DMS 273 (cell line): ENCODE measurements around the gene TMEM141.

Experiments
- DNase-seq: peaks from one replicate; lab custom pipeline; 2025; ENCODE audit not compliant: unreplicated experiment; lab: John Stamatoyannopoulos, UW

TMEM141 gene

DNA sequence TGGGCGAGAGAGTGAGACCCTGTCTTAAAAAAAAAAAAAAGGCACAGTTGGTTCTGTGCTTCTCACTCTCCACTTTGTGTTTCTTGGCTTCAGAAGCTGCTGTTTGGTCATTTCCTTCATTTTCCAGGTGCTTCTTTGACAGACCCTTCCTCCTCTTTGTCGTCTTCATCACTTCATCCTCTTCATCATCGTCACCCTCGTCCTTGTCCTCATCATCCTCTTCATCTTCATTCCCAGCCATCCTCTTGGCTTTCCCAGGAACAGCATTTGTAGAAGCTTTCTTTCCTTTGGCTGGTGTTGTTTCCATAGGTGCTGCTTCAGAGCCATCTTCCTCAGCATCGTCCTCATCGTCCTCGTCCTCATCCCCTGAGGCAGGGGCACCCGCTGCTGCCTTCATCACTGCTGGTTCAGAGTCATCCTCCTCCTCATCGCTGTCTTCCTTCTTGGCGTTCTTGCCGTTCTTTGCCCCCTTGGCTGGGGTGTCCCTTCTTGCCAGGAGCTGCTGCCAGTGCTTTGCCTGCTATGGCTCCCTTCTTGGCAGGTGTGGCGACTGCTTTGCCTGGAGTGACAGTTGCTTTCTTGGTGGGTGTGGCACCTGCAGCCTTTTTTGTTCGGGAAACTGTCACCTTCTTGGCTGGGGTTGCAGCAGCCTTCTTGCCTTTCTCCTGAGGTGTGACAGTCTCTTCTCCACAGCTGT is 23.7 kb downstream of the TMEM141 start:
- no peak for DNase-seq

DNA sequence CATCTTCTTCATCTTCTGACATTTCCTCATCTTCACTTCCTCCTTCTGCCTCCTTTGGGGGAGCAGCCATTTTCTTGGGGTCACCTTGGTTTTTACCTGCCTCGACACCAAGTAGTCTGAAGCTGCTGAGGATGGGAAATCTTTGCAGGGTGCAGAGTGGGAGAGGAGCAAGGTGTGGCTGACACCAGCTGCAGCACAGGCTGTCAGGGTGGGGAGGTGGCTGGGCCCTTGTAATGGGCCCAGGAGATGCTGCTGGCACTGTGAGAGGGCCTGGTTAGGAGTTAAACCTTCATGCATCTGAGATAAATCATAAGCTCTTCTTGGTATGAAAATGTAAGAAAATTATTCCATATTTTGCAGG is 24.3 kb downstream of the TMEM141 start:
- no peak for DNase-seq

DNA sequence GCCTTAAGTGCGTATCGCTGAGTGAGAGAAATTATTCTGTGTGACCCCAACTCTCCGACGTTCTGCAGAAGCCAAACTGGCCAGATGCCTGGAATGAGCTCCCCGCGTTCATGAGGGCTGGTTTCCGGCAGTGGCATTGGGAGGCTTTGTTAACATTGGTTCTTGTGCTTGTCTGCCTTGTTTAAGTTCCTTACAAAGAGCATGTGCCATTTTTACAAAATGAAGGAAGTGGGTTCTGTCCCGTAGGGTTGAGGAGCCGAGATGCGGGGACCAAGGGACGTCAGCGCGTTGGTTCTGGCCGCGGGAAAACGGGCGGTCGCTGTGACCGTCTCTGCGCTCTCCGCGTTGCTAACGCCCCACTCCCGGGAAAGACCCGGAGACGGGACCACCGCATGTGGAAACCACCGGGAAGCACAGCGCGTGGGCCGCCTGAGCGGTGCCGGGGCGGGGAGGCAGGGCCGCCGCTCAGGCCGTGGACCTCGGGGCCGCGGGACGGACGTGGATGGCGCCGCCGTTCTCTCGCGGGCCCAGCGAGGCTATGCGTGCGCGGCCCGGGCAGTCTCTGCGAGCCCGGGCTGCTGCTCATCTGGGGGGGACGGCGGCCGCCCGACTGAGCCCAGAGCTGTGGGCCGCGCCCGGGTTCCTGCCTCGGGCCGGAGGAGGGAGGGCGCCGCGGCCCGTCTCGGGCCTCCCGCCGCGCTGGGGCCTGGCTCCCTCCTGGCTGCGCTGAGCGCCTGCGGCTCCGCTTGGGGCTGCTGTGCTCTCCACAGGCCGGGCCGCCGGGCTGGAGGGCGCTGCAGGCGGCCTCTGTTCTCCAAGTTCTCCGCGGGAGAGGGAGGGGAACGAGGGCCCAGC is 30.1 kb downstream of the TMEM141 start:
- DNase-seq, result no peak

DNA sequence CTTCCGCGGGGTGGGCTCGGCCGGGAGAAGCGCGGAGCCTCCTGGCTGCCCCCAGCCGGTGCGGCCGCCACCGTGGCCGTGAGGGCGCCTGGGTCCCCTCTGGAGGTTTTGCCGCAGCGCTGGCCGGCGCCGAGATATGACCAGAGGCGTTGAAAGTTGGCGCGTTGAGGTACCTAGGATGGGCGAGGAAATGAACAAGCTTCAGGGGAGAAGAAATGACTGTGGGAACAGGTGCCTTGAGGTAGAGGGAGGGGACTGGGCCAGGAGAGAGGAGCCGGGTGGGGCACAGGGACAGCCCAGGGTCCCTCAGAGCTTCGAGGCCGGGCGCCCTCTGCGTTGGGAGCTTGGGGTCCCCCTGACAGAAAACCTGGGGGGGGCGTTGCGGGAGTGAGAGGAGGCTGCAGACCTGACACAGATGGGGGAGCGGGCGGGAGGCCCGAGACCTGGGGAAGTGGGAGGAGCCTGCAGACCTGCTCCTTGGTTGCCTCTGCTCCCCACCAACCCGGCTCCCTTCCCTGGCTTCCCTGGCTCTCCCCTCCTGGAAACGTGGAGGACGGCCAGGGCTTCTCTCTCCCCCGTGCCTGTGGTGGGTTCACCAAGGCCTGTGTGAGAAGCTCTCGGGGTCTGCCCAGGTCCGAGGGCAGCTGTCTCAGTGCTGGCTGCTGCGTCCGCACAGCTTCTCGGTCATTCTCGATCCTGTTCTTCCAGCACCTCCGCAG is 30.8 kb downstream of the TMEM141 start:
- no peak for DNase-seq

DNA sequence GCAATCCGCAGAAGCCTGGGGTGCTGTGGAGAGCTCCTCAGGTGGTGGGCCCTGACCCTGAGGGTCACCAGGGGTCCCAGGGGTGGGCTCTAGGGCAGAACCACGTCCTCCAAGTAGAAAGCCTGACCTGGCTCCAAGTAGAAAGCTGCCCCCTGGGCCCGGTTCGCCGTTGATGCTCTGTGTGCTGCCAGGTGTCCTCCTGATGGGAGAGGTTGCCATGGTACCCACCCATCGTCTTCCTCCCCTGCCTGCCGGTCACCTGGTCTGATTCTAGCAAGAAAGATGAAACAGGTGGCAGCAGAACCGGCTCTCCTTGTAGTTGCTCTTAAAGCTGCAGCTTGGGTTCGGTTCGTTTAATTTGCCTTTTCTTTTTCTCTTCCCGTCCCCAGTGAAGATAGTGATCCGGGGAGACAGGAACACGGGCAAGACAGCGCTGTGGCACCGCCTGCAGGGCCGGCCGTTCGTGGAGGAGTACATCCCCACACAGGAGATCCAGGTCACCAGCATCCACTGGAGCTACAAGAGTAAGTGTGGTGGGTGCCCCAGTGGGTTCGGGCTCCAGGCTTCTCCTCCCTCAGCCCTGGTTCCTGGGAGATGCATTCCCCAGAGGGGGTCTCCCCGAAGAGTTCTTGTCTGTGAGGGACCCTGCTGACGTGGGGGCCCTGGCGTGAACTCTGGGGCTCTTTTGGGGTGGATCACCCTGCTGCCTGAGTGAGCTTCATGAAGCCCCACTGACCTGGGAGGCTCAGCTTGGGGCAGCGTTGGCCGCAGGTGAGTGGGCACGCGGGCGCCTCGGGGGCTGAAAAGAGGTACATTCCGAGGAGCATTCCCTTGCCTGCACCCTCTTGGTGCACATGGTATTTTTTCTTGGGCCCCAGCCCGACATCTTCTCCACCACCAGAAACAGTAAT is 32.2 kb downstream of the TMEM141 start:
- no peak for DNase-seq

DNA sequence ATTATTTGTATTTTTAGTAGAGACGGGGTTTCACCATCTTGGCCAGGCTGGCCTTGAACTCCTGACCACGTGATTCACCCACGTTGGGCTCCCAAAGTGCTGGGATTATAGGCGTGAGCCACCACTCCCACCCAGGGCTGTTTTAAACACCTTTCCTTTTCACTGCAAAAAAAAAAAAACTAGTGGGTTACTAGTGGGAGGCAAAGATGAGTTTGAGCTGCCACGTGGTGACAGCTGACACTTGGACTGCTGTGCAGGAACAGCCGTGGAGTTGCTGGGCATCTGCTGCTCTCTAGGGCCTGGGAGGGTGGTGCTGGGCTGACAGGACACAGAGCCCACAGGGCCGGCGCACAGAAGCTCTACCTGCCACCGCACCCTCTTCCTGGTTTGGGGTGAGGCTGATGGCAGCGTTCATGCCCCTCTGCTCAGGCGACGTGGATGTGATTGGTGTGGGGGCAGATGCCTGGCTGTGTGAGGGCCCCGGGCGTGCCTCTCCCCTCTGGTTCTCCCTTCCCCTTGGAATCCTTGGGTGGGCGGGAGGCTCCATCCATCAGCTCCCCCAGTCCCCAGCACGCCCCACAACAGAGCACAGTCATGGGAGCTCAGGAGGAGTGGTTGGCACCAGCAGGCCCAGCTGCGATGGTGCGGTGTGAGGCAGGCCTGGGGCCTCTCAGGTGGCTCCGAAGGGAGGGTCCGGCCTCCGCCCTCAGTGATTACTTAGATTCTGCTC is 33.5 kb downstream of the TMEM141 start:
- DNase-seq, result no peak

DNA sequence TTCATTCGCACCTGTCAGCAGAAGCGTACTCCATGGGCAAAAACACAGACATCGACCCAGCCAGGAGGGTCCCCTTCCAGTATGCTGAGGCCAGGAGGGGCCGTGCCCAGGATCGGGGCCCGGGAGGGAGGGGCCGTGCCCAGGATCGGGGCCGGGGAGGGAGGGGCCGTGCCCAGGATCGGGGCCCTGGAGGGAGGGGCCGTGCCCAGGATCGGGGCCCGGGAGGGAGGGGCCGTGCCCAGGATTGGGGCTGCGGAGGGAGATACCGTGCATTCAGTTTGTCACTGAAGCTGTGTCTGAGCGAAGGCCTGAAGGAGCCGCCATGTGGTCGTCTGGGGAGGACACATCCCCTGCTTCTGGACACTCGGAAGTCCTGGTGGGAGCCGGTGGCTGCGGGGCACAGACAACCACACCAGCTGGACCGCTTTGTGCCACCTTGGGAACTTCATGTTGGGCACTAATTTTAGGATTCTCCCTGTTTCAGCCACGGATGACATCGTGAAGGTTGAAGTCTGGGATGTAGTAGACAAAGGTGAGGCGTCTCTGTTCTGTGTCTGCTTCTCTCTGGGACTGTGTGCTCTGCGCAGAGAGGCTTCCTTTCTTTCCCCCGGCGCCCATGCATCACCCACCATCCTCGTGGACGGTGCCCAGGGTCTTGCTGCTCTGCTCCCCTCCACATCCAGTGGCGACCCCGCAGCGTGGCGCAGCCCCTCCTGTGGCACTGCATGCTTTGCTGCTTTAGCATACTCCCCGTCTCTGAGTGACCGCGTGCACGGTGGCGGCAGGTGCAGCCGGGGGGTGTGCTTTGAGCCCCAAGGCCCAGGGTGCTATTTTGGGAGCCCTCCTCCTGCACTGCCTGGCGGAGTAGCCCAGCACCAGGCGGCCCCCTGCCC is 34.4 kb downstream of the TMEM141 start:
- DNase-seq, result no peak

DNA sequence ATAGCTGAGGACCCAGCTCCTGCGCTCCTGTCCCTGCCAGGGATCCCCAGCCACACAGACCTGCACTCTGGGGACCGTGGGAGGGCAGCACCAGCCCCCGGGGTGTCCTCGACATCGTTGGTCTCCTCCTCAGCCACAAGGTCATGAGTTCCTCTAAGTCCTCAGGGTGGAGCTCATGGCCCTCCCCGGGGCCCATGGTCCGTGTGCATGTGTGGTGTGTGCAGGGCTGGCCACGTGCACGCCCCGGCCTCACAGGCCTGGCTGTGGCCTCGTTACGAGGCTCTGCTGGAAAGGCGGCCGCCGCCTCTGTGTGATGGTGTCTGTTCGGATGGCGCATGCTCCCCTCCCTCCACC is 35.0 kb downstream of the TMEM141 start:
- DNase-seq, result no peak

DNA sequence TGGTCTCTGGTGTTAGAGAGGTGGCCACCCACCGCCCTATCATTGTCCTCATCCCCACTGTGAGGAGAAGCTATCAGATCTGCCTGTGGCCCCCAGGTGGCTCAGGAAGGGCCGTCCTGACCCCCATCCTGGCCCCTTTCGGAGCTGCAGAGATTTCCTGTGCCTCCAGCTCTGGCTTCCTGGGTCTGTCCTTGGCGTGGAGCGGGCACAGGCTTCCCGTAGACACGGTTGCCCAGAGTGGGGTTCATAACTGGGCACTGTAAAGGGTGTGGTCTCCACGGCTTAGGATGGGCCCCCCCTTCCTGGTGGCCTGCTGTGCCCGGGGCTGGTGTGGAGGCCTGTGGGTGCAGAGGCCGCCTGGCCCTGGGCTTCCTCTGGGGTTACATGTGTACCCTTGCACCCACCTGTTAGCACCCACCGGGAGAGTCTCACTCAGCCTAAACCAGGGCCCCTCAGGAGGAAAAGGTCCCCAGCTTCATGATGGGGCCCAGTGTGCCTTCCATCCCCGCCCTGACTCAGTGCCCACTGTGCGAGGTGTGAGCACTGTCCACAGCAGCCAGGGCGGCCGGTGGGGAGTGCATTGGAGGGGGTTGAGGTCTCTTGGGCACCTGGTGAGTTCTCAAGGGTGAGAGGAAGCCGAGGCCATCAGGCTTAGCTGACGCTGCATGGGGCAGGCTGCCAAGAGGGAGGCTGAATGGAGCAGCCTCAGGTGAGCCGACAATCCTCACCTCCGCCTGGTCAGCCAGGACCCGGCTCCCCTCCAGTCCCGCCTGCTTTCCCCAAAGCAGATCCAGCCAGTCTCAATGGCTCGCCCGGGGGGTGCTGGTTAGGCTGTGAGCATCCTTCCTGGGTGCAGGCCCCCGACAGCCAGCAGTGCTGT is 35.8 kb downstream of the TMEM141 start:
- DNase-seq, result no peak

DNA sequence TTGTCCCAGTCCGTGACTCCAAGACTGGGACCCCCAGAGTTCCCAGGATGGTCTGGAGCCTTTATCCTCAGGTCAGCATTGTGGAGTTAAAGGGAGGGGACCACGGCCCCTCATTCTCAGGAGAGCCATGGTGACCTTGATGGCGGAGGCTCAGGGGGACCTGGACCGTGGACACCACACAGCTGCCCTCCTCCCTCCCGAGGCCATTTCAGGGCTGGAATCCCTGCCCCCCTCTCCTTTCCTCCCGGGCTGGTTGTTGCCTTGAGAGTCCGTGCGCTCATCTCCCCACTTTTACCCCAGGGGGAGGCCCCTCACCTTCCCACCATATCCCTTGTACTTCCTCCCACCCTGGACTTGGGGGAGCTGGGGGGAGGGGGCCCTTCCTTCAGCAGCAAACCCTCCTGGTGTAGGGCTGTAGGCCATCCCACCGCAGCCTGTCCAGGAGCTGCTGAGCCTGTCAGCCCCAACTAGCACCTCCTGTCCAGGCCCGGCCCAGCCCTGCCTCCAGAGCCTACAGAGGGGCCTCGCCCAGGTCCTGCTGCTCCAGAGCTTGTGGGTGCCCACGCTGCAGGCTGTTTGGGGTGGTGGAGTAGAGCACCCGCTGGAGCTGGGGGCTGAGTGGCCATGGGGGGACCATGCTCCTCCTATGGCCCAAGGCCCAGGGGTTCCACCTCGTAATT is 36.8 kb downstream of the TMEM141 start:
- DNase-seq, result no peak

DNA sequence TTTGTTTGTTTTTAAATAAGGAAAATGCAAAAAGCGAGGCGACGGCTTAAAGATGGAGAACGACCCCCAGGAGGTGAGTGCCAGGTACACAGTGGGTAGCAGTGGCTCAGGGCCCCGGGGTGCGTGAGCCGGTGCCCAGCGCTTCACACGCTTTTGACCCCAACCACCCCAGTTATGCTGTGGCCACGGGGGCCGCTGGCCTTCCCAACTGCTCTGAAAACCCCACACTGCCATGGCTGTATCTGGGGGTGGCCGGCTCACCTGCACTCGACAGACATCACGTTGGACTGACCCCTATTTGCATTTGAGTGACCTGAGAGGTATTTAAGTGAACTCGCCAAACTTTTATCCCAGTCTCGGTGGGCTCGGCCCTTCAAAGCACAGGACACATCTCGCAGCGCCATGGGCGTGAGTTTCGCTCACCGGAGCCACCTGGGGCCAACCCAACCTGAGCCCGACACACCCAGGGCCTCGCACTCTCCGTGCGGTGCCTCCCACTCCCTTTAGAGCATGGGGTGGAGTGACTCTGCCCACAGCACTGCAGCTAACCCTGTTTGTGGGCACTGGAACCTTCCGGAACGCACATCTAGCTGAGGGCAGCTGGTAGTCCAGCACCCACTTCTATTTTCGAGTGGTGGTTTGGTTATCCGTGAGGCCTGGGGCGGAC is 37.5 kb downstream of the TMEM141 start:
- no peak for DNase-seq

DNA sequence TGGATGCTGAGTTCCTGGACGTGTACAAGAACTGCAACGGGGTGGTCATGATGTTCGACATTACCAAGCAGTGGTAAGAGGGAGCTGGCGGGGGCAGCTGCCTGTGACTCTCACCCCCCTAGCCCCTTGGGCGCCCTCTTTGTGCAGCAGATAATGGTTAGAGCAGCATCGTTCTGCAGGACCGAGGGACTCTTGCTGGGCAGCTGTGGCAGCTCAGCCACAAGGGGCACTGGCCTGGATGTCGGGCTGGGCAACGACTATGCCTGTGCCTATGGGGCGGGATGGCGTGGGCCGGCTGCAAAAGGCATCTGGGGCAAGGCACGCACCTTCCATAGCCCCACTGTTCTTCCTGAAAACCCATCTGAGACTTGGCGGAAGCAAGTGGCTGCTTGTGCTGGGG is 38.3 kb downstream of the TMEM141 start:
- DNase-seq, result no peak

DNA sequence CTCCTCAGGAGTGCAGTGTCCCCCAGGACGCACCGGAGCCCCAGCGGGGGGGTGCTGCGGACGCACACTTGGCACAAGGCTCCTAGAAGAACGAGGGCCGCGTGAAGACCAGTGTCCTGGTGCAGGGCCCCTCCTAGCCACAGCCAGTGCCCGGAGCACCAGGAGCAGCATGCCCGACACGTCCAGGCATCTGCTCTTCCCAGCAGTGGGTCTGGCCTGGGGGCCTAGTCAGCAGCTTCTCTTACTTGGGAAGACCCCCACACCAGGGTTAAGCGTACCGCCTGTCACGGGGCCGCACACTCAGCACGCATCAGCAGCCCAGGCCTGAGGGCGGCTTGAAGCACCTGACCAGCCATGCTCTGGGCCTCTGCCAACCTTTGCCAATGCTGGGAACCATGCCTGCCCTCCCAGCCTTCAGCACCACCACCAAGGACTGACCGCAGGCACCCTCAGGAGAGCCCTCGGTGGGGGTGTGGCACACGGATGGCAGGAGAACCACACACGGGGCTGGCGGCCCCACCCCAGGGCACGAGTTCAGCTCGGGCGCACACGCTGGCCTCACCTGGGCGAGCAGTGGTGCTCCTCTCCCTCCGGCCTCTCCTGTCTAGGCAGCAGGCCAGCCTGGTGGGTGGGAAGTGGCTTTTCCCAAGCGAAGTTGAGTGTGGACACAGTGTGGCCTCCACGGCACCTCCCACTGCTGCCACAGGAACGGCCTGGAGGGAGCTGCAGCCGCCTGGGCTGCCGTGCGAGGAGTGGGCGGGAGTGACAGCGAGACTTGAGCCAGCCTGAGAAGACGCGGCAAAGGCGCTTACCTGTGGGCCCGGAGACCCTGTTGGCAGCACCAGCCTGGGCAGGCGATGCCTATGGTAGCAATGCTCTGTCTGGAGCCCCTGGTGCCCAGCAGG is 39.1 kb downstream of the TMEM141 start:
- DNase-seq, result no peak

DNA sequence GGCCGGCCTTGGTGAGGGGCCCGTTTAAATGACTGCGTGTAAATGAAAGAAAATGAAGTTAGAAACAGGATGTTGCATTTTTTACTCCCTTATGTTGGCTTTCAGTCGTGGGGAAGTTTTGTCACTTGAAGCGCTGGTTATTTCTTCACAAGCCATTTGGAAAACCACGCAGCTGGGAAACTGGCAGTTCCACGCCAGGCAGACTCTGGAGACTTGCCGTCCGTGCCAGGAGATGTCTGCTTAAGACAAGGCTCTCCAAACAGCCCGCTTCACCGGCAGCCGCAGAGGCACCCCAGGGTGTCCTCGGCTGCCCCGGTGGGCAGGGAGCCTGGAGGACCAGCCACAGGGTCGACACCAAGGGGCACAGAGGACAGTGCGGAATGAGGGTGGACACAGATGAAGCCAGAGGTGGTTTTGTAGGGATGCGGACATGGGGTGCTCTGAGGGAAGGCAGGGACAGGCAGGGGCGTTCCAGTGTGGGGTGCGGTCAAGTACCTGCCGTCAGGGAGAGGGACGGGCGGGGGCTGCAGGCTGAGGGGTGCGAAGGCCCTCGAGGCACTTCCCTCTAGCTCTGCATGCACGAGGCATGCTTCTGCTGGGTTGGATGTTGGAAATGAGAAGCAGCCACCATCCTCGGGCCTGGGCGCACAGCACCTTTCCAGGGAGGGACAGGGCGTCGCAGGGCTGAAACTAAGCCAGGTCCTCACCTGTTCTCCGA is 40.0 kb downstream of the TMEM141 start:
- DNase-seq, result no peak

DNA sequence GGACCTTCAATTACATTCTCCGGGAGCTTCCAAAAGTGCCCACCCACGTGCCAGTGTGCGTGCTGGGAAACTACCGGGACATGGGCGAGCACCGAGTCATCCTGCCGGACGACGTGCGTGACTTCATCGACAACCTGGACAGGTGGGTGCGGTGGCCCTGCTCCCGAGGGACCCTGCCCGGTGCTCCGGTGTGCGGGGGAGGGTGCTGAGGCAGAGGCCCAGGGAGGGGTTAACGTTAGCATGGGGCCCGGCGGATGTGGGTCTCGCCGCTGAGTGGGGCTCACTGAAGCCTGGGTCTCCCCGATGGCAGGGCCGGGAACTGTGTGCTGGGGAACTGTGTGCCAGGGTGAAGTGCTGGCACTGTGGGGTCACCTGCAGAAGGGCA is 40.6 kb downstream of the TMEM141 start:
- DNase-seq, result no peak

DNA sequence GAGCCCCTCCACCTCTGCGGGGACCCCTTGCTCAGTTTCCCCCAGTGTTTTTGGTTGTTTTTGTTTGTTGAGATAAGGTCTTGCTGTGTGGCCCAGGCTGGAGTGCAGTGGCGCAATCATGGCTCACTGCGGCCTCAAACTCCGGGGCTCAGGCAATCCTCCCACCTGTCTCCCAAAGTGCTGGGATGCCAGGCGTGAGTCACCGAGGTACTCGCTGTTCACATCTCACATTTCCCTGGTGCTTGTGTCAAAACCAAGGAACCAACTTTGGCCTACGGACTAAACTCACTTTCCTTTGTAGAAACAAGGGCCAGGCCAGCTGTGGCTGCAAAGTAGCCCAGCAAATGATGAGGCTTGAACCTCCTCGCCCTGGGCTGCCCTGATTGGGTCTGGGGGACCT is 41.4 kb downstream of the TMEM141 start:
- no peak for DNase-seq
